ENCODE results near the gene ABCC8.

GRCh38 chr11:17431139-17431538, 45.5 kb downstream of the ABCC8 start:
- TF ChIP-seq POLR2A (IDR thresholded peaks at IDR 0.05; ENCODE audit: low read length) (no peak), GATA1 (IDR thresholded peaks at IDR 0.05; ENCODE audit: low read depth, low read length) (no peak)

Data from erythroblast (primary cell).